HL-60 (cell line): Measurements from ENCODE around the gene PANK4.

Source experiments
- DNase-seq, 2 experiments: peaks; one replicate each; pipeline ENCODE4 v3.0.0-alpha.2; 2010 to 2020; ENCODE audit warnings: low read depth in 1 of 2, low spot score in 1 of 2
- H3K27ac ChIP-seq: fragments of 250-450 bp; sonication (Bioruptor Pico); replicated peaks from 2 replicates; pipeline ENCODE4 v1.5.1; 2020; ENCODE audit warnings: mild to moderate bottlenecking, moderate library complexity
- H3K27me3 ChIP-seq: fragments of 250-450 bp; sonication (Bioruptor Pico); 2 replicates; pipeline ENCODE4 v1.5.1; 2021; ENCODE audit warnings: mild to moderate bottlenecking, moderate library complexity; ENCODE audit not compliant: insufficient read depth, poor library complexity, severe bottlenecking
- H3K4me3 ChIP-seq: replicated peaks from 2 replicates; pipeline ENCODE4 v1.5.1; 2011; ENCODE audit warnings: mild to moderate bottlenecking, control low read depth, low read length; ENCODE audit not compliant: insufficient read depth
- CTCF ChIP-seq: IDR thresholded peaks from one replicate; pipeline ENCODE4 v1.5.1; 2011; ENCODE audit warnings: low read length, control low read depth, inconsistent platforms; ENCODE audit not compliant: insufficient read depth
- GABPA ChIP-seq: IDR thresholded peaks from 2 replicates; pipeline ENCODE4 v1.6.1; 2012; ENCODE audit warnings: low read depth
- POLR2AphosphoS5 ChIP-seq: IDR thresholded peaks from 2 replicates; pipeline ENCODE4 v1.6.1; 2012; ENCODE audit warnings: low read depth
- REST ChIP-seq: IDR thresholded peaks from 2 replicates; pipeline ENCODE4 v1.6.1; 2012; ENCODE audit warnings: low read depth; ENCODE audit not compliant: insufficient replicate concordance
- SPI1 ChIP-seq: IDR thresholded peaks from 2 replicates; pipeline ENCODE4 v1.6.1; 2012; ENCODE audit warnings: low read depth, mild to moderate bottlenecking, borderline replicate concordance

The PANK4 gene

GRCh38 chr1:2479186-2479585 is 47.2 kb downstream of the PANK4 start:
- no peak for DNase-seq
- H3K27me3 ChIP-seq = no peaks in the 10 kb centered on the region
- H3K4me3 ChIP-seq = no peak overlapping the region
- H3K27ac ChIP-seq = no peak overlapping the region
- no peak for TF ChIP-seq GABPA
- no peak for TF ChIP-seq CTCF
- no peak for TF ChIP-seq POLR2AphosphoS5
- no peak for TF ChIP-seq REST

- H3K27me3 ChIP-seq = peaks cover 3% of the 10 kb centered on the region
- no peak for DNase-seq
- TF ChIP-seq POLR2AphosphoS5 (no peak), CTCF (no peak), SPI1 (no peak), GABPA (no peak), REST (no peak)
- no peak overlapping the region for H3K27ac ChIP-seq
- no peak overlapping the region for H3K4me3 ChIP-seq
Observed at GRCh38 chr1:2477791-2478499, 48.5 kb downstream of the PANK4 start.

GRCh38 chr1:2477309-2477708 is 49.1 kb downstream of the PANK4 start:
- Histone ChIP-seq H3K4me3 (no peak overlapping the region), H3K27me3 (peaks cover 8% of the 10 kb centered on the region), H3K27ac (no peak overlapping the region)
- TF ChIP-seq GABPA = no peak
- no peak for TF ChIP-seq REST
- no peak for TF ChIP-seq SPI1
- no peak for TF ChIP-seq POLR2AphosphoS5
- TF ChIP-seq CTCF = no peak
- DNase-seq = no peak
